Activated T-helper 1 cell treated with Interleukin-2 at 50 U/mL for 16 hours (primary cell): ENCODE data around the gene CFAP52.
A peak's percentile ranks its signal among the peaks of the same experiment; 100 is the strongest.
"Not testable (repeated sequence)": the region's sequence is repeated elsewhere in the genome, so short reads cannot be mapped to it uniquely, and the experiment has no call there.

Experiments
- DNase-seq: peaks from one replicate; pipeline ENCODE4 v3.0.0-alpha.2; 2020; ENCODE audit warnings: low read depth

Gene CFAP52, protein sequence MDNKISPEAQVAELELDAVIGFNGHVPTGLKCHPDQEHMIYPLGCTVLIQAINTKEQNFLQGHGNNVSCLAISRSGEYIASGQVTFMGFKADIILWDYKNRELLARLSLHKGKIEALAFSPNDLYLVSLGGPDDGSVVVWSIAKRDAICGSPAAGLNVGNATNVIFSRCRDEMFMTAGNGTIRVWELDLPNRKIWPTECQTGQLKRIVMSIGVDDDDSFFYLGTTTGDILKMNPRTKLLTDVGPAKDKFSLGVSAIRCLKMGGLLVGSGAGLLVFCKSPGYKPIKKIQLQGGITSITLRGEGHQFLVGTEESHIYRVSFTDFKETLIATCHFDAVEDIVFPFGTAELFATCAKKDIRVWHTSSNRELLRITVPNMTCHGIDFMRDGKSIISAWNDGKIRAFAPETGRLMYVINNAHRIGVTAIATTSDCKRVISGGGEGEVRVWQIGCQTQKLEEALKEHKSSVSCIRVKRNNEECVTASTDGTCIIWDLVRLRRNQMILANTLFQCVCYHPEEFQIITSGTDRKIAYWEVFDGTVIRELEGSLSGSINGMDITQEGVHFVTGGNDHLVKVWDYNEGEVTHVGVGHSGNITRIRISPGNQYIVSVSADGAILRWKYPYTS

DNA sequence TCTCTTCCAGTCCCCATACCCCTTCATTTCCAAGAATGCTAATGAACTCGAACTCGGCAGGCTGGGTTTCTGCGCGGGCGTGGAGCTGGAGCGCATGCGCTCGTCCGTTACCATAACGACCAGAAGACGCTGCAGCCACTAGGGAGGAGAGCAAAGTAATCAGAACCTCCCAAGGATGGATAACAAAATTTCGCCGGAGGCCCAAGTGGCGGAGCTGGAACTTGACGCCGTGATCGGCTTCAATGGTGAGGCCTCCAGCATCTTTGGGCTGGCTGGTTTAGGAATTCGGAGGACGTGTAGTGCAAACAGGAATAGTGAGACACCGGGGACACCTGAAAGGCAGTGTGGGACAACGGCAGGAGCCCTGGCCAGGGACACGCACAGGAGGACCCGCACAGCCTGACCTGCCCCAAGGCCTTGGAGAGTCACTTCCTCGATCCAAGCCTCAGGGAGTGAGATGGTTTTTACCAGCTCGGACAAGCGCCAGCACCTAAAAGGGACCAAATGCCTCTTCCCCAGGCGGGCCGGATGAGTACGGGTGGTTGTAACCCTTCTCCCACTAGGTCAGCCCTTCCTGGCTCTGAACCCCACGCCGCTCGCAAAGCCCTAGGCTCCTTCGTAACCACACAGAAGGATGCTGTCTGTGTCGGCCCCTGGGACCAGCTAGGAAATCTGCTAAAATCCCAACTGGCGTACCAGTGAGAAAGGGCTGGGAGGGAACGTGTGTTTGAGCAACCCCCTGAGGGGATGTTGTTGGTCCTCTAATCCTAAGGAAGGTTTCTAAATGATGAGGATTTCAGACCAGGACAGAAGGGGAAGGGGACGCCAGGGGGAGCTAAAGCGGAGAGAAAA lies at the start of gene CFAP52:
Gene CFAP52, plus strand, starts transcription at position 122 of the 852 bp plus-strand sequence. Its CDS starts 54 bp downstream, at position 176.
- peak; percentile 59 for DNase-seq

GRCh38 chr17:9527788-9528187 lies 48.7 kb upstream of the CFAP52 start:
- no peak for DNase-seq

- DNase-seq: no peak
Measured at GRCh38 chr17:9529033-9529700, 47.3 kb upstream of the CFAP52 start.

- no peak for DNase-seq
Measured at GRCh38 chr17:9531034-9531433, 45.4 kb upstream of the CFAP52 start.

DNA sequence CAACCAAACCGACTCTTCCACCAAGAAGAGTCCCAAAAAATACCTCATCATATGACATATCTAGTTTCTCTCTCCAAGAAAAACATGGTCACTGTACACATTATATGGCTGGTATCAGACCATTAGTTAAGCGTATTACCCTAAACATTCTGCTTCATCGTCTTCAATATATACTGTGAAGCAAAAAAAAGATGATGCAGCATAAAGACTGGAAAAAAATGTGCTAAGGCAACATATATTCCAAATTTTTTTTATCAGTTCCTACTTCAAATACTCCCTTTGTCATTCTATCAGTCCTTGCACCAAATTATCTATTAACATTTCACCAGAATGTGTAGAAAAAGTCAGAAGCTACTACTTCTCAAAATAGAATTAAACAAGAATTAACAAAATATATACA lies 43.7 kb upstream of the CFAP52 start:
- no peak for DNase-seq

DNA sequence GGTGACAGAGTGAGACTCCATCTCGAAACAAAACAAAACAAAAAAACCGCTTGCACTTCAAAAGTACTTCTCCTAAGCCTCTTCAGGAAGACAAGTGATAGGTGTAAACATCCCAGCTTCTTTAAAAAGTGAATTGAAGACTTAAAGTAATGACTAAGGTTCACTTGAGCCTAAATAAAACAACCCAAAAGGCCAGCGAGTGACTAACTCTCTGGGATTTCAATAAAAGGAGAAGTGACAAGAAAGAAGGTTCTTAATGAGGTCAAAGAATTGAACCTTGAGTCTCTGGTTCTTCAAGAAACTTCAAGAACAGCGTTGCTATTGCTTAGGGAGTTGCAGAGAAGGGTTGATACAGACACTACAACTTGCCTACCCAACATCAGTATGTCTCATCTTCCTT lies 43.0 kb upstream of the CFAP52 start:
- no peak for DNase-seq

GRCh38 chr17:9536061-9536460 lies 40.4 kb upstream of the CFAP52 start:
- DNase-seq: no peak

GRCh38 chr17:9537177-9537776 lies 39.2 kb upstream of the CFAP52 start:
- no peak for DNase-seq

GRCh38 chr17:9538626-9539025 lies 37.8 kb upstream of the CFAP52 start:
- DNase-seq: no peak

DNA sequence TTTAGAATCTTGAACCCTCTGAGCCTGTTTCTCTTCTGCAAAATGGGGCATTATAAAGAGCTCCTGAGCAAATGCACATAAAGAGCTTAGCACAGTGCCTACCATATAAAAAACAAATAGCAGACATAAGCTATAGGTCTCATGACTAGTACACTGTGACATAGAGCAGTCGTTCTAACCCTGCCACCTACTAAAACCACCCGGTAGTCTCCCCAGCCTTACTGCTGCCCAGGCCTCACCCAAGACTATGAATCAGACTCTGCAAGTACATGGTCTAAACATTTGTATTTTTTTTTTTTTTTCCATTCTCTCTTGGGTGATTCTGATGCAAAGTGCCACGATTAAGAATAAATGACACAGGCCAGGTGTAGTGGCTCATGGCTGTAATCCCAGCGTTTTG lies 34.7 kb upstream of the CFAP52 start:
- DNase-seq: no peak

DNA sequence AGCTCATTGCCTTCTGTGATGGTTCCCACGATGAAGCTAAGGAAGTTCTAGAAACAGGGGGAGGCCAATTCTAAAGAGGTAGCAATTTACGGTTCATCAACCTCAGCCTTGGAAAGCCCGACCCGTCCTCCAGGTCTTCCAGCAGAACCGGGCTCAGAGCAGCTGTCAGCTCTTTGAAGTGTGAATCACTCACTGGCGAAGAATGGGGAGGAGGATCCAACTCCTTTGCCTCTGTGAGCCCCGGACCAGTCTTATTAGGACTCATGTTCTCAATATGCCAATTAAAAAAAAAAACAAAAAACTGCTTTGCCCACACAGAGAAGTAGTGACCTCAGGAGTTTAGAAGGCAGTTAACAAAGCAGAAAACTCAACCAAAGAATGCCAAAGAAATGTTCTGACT lies 32.2 kb upstream of the CFAP52 start:
- no peak for DNase-seq

GRCh38 chr17:9549215-9549614 lies 27.2 kb upstream of the CFAP52 start:
- DNase-seq: no peak

GRCh38 chr17:9553181-9553580 lies 23.3 kb upstream of the CFAP52 start:
- DNase-seq: no peak

DNA sequence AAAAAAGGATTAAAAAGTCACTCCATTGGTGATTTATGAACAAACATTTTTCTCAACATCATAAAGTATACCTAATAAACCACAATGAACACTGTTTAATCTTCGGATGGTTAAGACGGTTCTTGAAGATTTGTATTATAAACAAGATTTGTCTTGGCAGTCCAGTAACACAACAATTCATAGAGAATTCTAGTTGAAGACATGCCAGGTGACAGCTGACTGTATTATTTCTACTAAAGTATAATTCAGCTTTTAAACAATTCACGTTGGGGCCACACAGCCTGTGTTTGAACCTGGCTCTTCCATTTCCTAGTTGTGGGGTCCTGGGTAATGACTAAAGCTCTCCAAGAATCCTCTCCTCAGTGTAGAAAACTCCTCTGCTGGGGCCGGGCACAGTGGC lies 22.8 kb upstream of the CFAP52 start:
- DNase-seq: no peak

- not testable (repeated sequence) for DNase-seq
Measured at GRCh38 chr17:9554715-9555114, 21.7 kb upstream of the CFAP52 start.

GRCh38 chr17:9557161-9557755 lies 19.2 kb upstream of the CFAP52 start:
- no peak for DNase-seq

GRCh38 chr17:9557857-9558256 lies 18.6 kb upstream of the CFAP52 start:
- no peak for DNase-seq

GRCh38 chr17:9564104-9564503 lies 12.3 kb upstream of the CFAP52 start:
- DNase-seq: no peak

GRCh38 chr17:9566067-9566466 lies 10.4 kb upstream of the CFAP52 start:
- DNase-seq: no peak

- DNase-seq: not testable (repeated sequence)
Measured at GRCh38 chr17:9566739-9567138, 9.7 kb upstream of the CFAP52 start.

GRCh38 chr17:9568004-9568403 lies 8.4 kb upstream of the CFAP52 start:
- DNase-seq: no peak
